HCT116 (cell line): ENCODE measurements around the gene ADCY1. TPM values are rescaled to one million over a fixed set of nuclear protein-coding genes. Genes with fewer than 3 reads are reported as not detected.
"Not testable (repeated sequence)": the region's sequence is repeated elsewhere in the genome, so short reads cannot be mapped to it uniquely, and the experiment has no call there.

Experiments used
- ATAC-seq: fragments of 200-7000 bp; cut with Tn5 transposase; 2 replicates; pipeline ENCODE4 v1.9.1; 2020; ENCODE audit warnings: mild to moderate bottlenecking, moderate library complexity
- BruUV-seq: library from RNA; stranded (reverse); fragments of 400-500 nt; replicated peaks from 2 replicates; lab custom pipeline; 2021; lab: Mats Ljungman, UMichigan
- CTCF ChIA-PET: fragments of 300-600 bp; sonication (Branson Sonifier 250); formaldehyde crosslinking; loops from one replicate; lab custom pipeline; 2021; ENCODE audit warnings: antibody characterized with exemption; lab: Charles Lee
- POLR2A ChIA-PET: fragments of 300-600, 350-600 bp; sonication (Branson Sonifier 250); formaldehyde crosslinking; loops from one replicate; lab custom pipeline; 2021; ENCODE audit warnings: antibody characterized with exemption; lab: Charles Lee
- RAD21 ChIA-PET, 2 experiments: fragments of 300-600 bp; sonication (Branson Sonifier 250); formaldehyde crosslinking; loops; one replicate each; lab custom pipeline; 2023; ENCODE audit warnings: low total read pairs in 2 of 2; ENCODE audit not compliant: uncharacterized antibody in 2 of 2, unreplicated experiment in 2 of 2, low non-redundant PET in 1 of 2; lab: Charles Lee
- DNase-seq: peaks from one replicate; pipeline ENCODE4 v3.0.0-alpha.2; 2010; ENCODE audit warnings: low read depth, low spot score
- H2AFZ ChIP-seq: fragments of 200-600 bp; shearing (Covaris generic), sonication (generic); 2 replicates; pipeline ENCODE4 v1.6.1; 2017; ENCODE audit warnings: low read depth, mixed run types, mixed read lengths, antibody characterized with exemption, low read length; ENCODE audit not compliant: poor library complexity, severe bottlenecking
- H3K27ac ChIP-seq: 2 replicates; pipeline ENCODE4 v1.5.1; 2012; ENCODE audit warnings: low read depth, low read length
- H3K27me3 ChIP-seq: fragments of 200-600 bp; sonication (generic); 2 replicates; pipeline ENCODE4 v1.6.1; 2016; ENCODE audit warnings: mixed run types, low read length, mixed read lengths; ENCODE audit not compliant: insufficient read depth
- H3K36me3 ChIP-seq, 2 experiments: fragments of 200-500 bp in 1 of 2; fragments of 200-600 bp in 1 of 2; sonication (Bioruptor generic) in 1 of 2; sonication (generic) in 1 of 2; 2 replicates each; pipeline versions ENCODE4 v1.5.1 to v1.6.1; 2014 to 2016; ENCODE audit warnings: low read length in 2 of 2, inconsistent platforms in 1 of 2, mixed read lengths in 1 of 2, mixed run types in 1 of 2; ENCODE audit not compliant: insufficient read depth in 2 of 2, control insufficient read depth in 1 of 2
- H3K4me1 ChIP-seq, 2 experiments: fragments of 200-600 bp in 1 of 2; sonication (generic) in 1 of 2; 2 replicates each; pipeline versions ENCODE4 v1.5.1 to v1.6.1; 2012 to 2017; ENCODE audit warnings: low read length in 2 of 2, inconsistent platforms in 1 of 2, mild to moderate bottlenecking in 1 of 2, mixed read lengths in 1 of 2, mixed run types in 1 of 2, moderate library complexity in 1 of 2; ENCODE audit not compliant: insufficient read depth in 2 of 2, control insufficient read depth in 1 of 2
- H3K4me2 ChIP-seq: fragments of 200-600 bp; sonication (generic); 2 replicates; pipeline ENCODE4 v1.6.1; 2017; ENCODE audit warnings: mixed run types, low read length, mixed read lengths
- H3K4me3 ChIP-seq, 2 experiments: fragments of 200-600 bp in 1 of 2; sonication (generic) in 1 of 2; replicated peaks in 1 of 2; 2 replicates each; pipeline ENCODE4 v1.5.1; 2011 to 2016; ENCODE audit warnings: low read length in 2 of 2, control low read depth in 1 of 2, low read depth in 1 of 2, mild to moderate bottlenecking in 1 of 2, mixed read lengths in 1 of 2, mixed run types in 1 of 2
- H3K79me2 ChIP-seq: fragments of 200-600 bp; sonication (generic); 2 replicates; pipeline ENCODE4 v1.6.1; 2017; ENCODE audit warnings: mild to moderate bottlenecking, mixed run types, low read length, moderate library complexity, mixed read lengths; ENCODE audit not compliant: insufficient read depth
- H3K9ac ChIP-seq: fragments of 200-600 bp; sonication (generic); 2 replicates; pipeline ENCODE4 v1.6.1; 2016; ENCODE audit warnings: low read length, mixed read lengths
- H3K9me2 ChIP-seq: fragments of 200-600 bp; sonication (generic), shearing (Covaris generic); 2 replicates; pipeline ENCODE4 v1.6.1; 2017; ENCODE audit warnings: mixed run types, mild to moderate bottlenecking, moderate library complexity; ENCODE audit not compliant: insufficient read depth
- H3K9me3 ChIP-seq, 2 experiments: fragments of 200-500 bp in 1 of 2; fragments of 200-600 bp in 1 of 2; sonication (Bioruptor generic) in 1 of 2; sonication (generic) in 1 of 2; 2 replicates each; pipeline ENCODE4 v1.6.1; 2014 to 2017; ENCODE audit warnings: low read length in 2 of 2, mixed read lengths in 2 of 2, inconsistent platforms in 1 of 2, low read depth in 1 of 2, mild to moderate bottlenecking in 1 of 2, mixed run types in 1 of 2, moderate library complexity in 1 of 2; ENCODE audit not compliant: control insufficient read depth in 1 of 2, insufficient read depth in 1 of 2
- H4K20me1 ChIP-seq: fragments of 200-600 bp; sonication (generic), shearing (Covaris generic); 2 replicates; pipeline ENCODE4 v1.6.1; 2017; ENCODE audit warnings: mixed run types, mild to moderate bottlenecking, moderate library complexity; ENCODE audit not compliant: insufficient read depth
- RAD21 ChIP-seq: IDR thresholded peaks from 2 replicates; pipeline ENCODE4 v1.6.1; 2012; ENCODE audit warnings: low read depth, mild to moderate bottlenecking
- intact Hi-C: fragments of 100-400 bp; cut with micrococcal nuclease; formaldehyde crosslinking; loops from 2 replicates; pipeline ENCODE4 v1.10.0; 2022
- total RNA-seq: library from RNA; stranded (reverse); gene quantifications from one replicate; pipeline ENCODE4 v1.2.1, GENCODE V29; 2021; ENCODE audit not compliant: unreplicated experiment
- TF ChIP-seq, protein P1 (sequence below), 3 experiments: fragments of 200-600 bp in 1 of 3; sonication (generic) in 1 of 3; IDR thresholded peaks in 2 of 3; conservative IDR thresholded peaks in 1 of 3; 2 replicates each; pipeline ENCODE4 v1.5.1; 2012 to 2017; ENCODE audit warnings: low read depth in 2 of 3, low read length in 2 of 3, antibody characterized with exemption in 1 of 3, borderline replicate concordance in 1 of 3, control low read depth in 1 of 3, mild to moderate bottlenecking in 1 of 3, mixed read lengths in 1 of 3, mixed run types in 1 of 3, moderate library complexity in 1 of 3; ENCODE audit not compliant: insufficient read depth in 1 of 3

The ADCY1 gene
- total RNA-seq, 1 experiment from 2014 or later: 0.05 TPM

DNA sequence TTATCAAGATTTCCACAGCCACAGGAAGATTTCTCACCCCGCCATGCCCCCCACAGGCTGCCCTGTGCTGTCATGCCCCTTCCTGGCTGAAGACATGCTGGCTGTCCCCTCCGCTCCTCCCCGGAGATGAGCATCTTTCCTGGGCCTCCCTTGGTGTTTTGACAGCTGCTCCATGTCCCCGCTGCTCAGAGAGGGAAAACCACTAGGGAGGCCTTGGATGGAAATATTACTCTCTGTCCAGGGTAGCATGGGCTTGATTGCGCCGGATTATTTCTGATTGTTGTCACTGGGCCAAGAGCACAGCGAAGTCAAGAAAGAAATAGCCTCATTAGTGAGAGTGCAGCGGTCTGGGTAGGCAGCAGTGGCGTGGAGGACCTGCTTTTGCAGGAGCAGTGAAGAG, 164.8 kb downstream of the ADCY1 start:
- intact Hi-C loops, DNase-seq, H3K27ac ChIP-seq, H3K27me3 ChIP-seq, H3K9me2 ChIP-seq, ATAC-seq, H3K9me3 ChIP-seq, H3K4me2 ChIP-seq, H4K20me1 ChIP-seq, H3K4me3 ChIP-seq, POLR2A ChIA-PET, H2AFZ ChIP-seq, H3K4me1 ChIP-seq, H3K9ac ChIP-seq, H3K79me2 ChIP-seq, RAD21 ChIA-PET, BruUV-seq, H3K36me3 ChIP-seq, CTCF ChIA-PET: not testable (repeated sequence)

GRCh38 chr7:45740573-45740972, 166.4 kb downstream of the ADCY1 start:
- H3K9me3 ChIP-seq, H3K27me3 ChIP-seq, H4K20me1 ChIP-seq, intact Hi-C loops, H3K9ac ChIP-seq, POLR2A ChIA-PET, H3K79me2 ChIP-seq, H3K4me1 ChIP-seq, CTCF ChIA-PET, BruUV-seq, RAD21 ChIA-PET, H2AFZ ChIP-seq, H3K9me2 ChIP-seq, H3K27ac ChIP-seq, H3K4me2 ChIP-seq, DNase-seq, H3K36me3 ChIP-seq, H3K4me3 ChIP-seq, ATAC-seq: not testable (repeated sequence)

DNA sequence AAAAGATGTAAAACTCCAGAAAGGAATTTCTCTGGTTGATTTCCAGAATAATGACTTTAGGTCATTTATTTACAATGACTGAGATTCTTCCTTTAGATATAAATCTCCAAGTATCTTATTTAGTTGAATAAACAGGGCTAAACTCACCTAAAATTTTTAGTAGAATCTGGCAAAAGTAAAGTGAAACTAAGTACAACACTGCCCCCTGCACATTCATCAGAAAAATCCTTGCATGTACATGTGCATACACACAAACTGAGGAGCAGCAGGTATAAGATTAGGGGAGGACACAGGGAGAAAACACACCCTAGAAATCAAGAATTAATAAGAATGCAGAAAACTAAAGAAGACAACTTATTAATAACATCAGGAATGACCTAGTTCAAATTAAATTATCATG, 174.8 kb downstream of the ADCY1 start:
- POLR2A ChIA-PET, H3K27ac ChIP-seq, H2AFZ ChIP-seq, DNase-seq, H3K9me3 ChIP-seq, H3K4me3 ChIP-seq, H3K36me3 ChIP-seq, H3K27me3 ChIP-seq, H3K9me2 ChIP-seq, H3K4me1 ChIP-seq, RAD21 ChIA-PET, CTCF ChIA-PET, H4K20me1 ChIP-seq, H3K4me2 ChIP-seq, ATAC-seq, H3K79me2 ChIP-seq, BruUV-seq, intact Hi-C loops, H3K9ac ChIP-seq: not testable (repeated sequence)
- TF ChIP-seq, protein P1, sequence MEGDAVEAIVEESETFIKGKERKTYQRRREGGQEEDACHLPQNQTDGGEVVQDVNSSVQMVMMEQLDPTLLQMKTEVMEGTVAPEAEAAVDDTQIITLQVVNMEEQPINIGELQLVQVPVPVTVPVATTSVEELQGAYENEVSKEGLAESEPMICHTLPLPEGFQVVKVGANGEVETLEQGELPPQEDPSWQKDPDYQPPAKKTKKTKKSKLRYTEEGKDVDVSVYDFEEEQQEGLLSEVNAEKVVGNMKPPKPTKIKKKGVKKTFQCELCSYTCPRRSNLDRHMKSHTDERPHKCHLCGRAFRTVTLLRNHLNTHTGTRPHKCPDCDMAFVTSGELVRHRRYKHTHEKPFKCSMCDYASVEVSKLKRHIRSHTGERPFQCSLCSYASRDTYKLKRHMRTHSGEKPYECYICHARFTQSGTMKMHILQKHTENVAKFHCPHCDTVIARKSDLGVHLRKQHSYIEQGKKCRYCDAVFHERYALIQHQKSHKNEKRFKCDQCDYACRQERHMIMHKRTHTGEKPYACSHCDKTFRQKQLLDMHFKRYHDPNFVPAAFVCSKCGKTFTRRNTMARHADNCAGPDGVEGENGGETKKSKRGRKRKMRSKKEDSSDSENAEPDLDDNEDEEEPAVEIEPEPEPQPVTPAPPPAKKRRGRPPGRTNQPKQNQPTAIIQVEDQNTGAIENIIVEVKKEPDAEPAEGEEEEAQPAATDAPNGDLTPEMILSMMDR (IDR thresholded peaks at IDR 0.05 in 2 of 3, conservative IDR thresholded peaks at IDR 0.05 in 1 of 3; ENCODE audit: borderline replicate concordance in 1 of 3, insufficient read depth in 1 of 3, low read depth in 2 of 3, low read length in 2 of 3): 0 out of 6 replicates have a peak, but pooled peaks of 2 of the 3 experiments have one; percentile 4 to 17
- peak; percentile 10; the same call in 1 of the 2 replicates for TF ChIP-seq RAD21

- DNase-seq, CTCF ChIA-PET, H3K36me3 ChIP-seq, H3K9ac ChIP-seq, H3K4me2 ChIP-seq, H3K9me2 ChIP-seq, H3K9me3 ChIP-seq, H4K20me1 ChIP-seq, POLR2A ChIA-PET, H3K27ac ChIP-seq, H3K4me3 ChIP-seq, ATAC-seq, BruUV-seq, H3K79me2 ChIP-seq, H3K27me3 ChIP-seq, H2AFZ ChIP-seq, H3K4me1 ChIP-seq, RAD21 ChIA-PET: not testable (repeated sequence)
- intact Hi-C loops: loop anchor here (10.0 kb wide), 1 partner anchor 103 kb away; no protein-coding TSS in a partner anchor
Observed at GRCh38 chr7:45751352-45751751, 177.2 kb downstream of the ADCY1 start.
